ENCODE results near the gene PRKAG1. TPM values are rescaled to one million over a fixed set of nuclear protein-coding genes. Genes with fewer than 3 reads are reported as not detected.

PRKAG1 gene
- total RNA-seq, 1 experiment from 2014 or later, result 80.3 TPM

DNA sequence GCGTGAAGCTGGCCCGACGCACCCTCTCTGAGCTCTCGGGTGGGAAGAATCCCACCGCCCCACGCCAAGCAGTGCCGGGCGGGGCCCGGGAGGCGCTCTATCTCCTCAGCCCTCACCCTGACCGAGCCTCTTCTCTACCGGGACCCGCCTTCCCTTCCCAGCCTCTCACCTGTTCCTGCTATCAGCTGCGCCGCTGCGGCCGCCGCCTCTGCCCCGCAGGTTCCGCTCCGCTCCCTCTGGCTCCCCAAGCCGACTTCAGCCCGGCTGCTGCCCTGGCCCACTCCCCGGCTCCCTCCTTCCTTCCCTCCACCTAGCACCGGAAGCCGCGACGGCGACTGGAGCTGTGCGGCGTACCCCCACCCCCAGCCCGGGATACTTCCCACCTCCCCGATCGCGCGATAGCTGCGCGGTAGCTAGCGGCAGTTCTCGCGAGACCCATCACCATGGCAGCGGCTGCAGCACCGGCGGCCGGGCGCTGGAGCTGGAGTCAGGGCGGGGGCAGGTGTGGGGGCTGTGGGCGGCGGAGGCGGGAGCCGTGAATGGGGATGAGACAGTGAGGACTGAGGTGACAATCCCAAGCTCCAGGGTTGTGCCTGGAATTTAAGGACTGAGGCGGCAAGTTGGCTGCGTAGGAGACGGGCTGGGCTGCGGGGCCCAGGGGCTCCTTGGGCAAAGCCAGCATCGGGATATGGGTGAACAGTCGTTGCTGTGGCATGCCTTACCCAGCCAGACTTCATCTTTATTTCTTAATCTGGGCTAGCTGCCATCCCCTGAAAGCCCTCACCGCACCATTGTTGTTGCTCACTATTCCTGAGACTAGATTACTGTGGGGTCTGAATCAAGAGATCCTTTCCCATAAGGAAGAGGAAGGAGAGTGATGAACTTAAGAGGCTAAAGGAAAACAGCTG, 61.2 kb downstream of the PRKAG1 start, which contains the start of gene ARF3:
Gene ARF3 (minus strand): TSS at position 347 of the 908 bp plus-strand sequence. CDS start 16,392 bp downstream, outside the sequence.
- no peaks in the 10 kb centered on the region for H3K27me3 Mint-ChIP-seq (ENCODE audit: insufficient read depth, unreplicated experiment)
- CTCF ChIA-PET, result interaction anchor here (0.5 to 2.7 kb wide), 15 partner anchors 13 to 1904 kb away, joined by 3 to 13 read pairs (median 4); partner anchors contain the start of gene WNT1
- TF ChIP-seq, protein P1, sequence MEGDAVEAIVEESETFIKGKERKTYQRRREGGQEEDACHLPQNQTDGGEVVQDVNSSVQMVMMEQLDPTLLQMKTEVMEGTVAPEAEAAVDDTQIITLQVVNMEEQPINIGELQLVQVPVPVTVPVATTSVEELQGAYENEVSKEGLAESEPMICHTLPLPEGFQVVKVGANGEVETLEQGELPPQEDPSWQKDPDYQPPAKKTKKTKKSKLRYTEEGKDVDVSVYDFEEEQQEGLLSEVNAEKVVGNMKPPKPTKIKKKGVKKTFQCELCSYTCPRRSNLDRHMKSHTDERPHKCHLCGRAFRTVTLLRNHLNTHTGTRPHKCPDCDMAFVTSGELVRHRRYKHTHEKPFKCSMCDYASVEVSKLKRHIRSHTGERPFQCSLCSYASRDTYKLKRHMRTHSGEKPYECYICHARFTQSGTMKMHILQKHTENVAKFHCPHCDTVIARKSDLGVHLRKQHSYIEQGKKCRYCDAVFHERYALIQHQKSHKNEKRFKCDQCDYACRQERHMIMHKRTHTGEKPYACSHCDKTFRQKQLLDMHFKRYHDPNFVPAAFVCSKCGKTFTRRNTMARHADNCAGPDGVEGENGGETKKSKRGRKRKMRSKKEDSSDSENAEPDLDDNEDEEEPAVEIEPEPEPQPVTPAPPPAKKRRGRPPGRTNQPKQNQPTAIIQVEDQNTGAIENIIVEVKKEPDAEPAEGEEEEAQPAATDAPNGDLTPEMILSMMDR (IDR thresholded peaks at IDR 0.05; ENCODE audit: unreplicated experiment), result no peak
- H3K4me3 Mint-ChIP-seq (ENCODE audit: unreplicated experiment), result peak within 1 kb of the TSS; percentile 99
- H3K9me3 Mint-ChIP-seq (ENCODE audit: unreplicated experiment), result no peaks in the 10 kb centered on the region
- no TSS peak for BruUV-seq (replicated peaks)
- intact Hi-C loops (cut with micrococcal nuclease), result no loop called here
- POLR2A ChIA-PET, result interaction anchor here (0.6 to 3.5 kb wide), 25 partner anchors 9 to 1264 kb away, joined by 3 to 20 read pairs (median 5); partner anchors contain the start of genes DDX23, KANSL2, LMBR1L and PRKAG1
- H3K4me1 Mint-ChIP-seq (ENCODE audit: insufficient read depth, unreplicated experiment), result peaks cover 34% of the 10 kb centered on the region
- peak; percentile 92 for DNase-seq (ENCODE audit: unreplicated experiment)
- H3K36me3 Mint-ChIP-seq (ENCODE audit: insufficient read depth, unreplicated experiment), result peaks cover 21% of the 10 kb centered on the region
- peak within 1 kb of the TSS; percentile 93 for H3K27ac Mint-ChIP-seq (ENCODE audit: low read depth, unreplicated experiment)

DNA sequence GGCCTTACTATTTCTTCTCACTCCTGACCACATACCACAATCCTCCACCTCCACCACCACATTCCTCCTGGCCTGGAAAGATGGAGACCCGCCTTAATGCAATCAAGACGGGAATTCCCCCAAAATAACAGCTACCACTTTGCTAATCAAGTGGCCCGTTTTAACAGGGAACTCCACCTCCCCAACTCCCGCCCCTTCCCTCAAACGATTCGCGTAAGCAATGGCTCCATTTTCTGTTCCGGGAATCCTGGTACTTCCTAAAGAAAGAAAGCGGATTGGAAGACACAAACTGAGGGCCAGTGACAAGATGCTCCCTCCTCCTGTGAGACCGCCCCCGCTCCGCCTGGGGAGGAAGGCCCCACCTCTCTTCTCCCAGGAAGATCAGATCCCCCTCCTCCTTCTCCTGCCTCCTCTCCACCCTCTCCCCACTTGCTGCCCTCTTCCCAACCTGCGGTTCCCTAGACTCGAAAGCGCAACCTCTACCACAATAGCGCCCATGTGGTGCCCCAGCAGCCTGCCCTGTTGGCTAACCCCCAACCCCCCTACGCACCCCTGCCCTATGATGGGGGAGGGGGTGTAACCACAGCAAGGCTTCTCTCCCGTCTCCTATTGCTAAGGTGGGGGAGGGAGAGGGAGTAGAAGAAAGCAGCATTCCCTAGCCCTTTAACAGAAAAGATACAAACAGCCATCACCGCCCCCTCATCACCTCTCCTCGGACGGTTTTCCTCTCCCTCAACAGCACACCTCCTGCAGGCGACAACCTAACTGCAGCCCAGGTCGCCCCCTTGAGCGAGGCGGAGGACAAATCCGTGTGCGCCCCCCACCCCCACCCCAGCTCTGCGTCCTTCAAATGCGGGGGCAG, 62.1 kb downstream of the PRKAG1 start:
- Mint-ChIP-seq H3K9me3 (ENCODE audit: unreplicated experiment) (no peaks in the 10 kb centered on the region), H3K27me3 (ENCODE audit: insufficient read depth, unreplicated experiment) (no peaks in the 10 kb centered on the region), H3K36me3 (ENCODE audit: insufficient read depth, unreplicated experiment) (peaks cover 28% of the 10 kb centered on the region), H3K4me3 (ENCODE audit: unreplicated experiment) (peak overlapping the region; percentile 99), H3K4me1 (ENCODE audit: insufficient read depth, unreplicated experiment) (peaks cover 30% of the 10 kb centered on the region), H3K27ac (ENCODE audit: low read depth, unreplicated experiment) (peak overlapping the region; percentile 93)
- TF ChIP-seq, protein P1 (IDR thresholded peaks at IDR 0.05; ENCODE audit: unreplicated experiment), result no peak
- POLR2A ChIA-PET, result interaction anchor here (0.6 to 3.5 kb wide), 22 partner anchors 8 to 307 kb away, joined by 3 to 20 read pairs (median 6); partner anchors contain the start of genes DDX23, KANSL2, PRKAG1 and RND1
- intact Hi-C loops (cut with micrococcal nuclease), result no loop called here
- DNase-seq (ENCODE audit: unreplicated experiment), result peak; percentile 98
- CTCF ChIA-PET, result interaction anchor here (0.6 to 2.7 kb wide), 9 partner anchors 17 to 1023 kb away, joined by 3 to 13 read pairs (median 3); partner anchors contain the start of gene WNT1
- BruUV-seq (replicated peaks), result no TSS peak

GRCh38 chr12:48954841-48955501, 63.6 kb downstream of the PRKAG1 start:
- CTCF ChIA-PET, result interaction anchor here (0.6 to 4.1 kb wide), 5 partner anchors 19 to 245 kb away, joined by 3 to 18 read pairs (median 4); no protein-coding TSS in a partner anchor
- intact Hi-C loops (cut with micrococcal nuclease), result no loop called here
- H3K36me3 Mint-ChIP-seq (ENCODE audit: insufficient read depth, unreplicated experiment), result peaks cover 28% of the 10 kb centered on the region
- POLR2A ChIA-PET, result interaction anchor here (1.1 to 3.5 kb wide), 6 partner anchors 17 to 202 kb away, joined by 3 to 17 read pairs (median 6); partner anchors contain the start of genes PRKAG1, RND1 and WNT10B
- no peaks in the 10 kb centered on the region for H3K9me3 Mint-ChIP-seq (ENCODE audit: unreplicated experiment)
- H3K4me1 Mint-ChIP-seq (ENCODE audit: insufficient read depth, unreplicated experiment), result peaks cover 22% of the 10 kb centered on the region
- no peaks in the 10 kb centered on the region for H3K27me3 Mint-ChIP-seq (ENCODE audit: insufficient read depth, unreplicated experiment)
- no TSS peak for BruUV-seq (replicated peaks)
- DNase-seq (ENCODE audit: unreplicated experiment), result no peak
- H3K4me3 Mint-ChIP-seq (ENCODE audit: unreplicated experiment), result peak overlapping the region; percentile 99
- TF ChIP-seq, protein P1 (IDR thresholded peaks at IDR 0.05; ENCODE audit: unreplicated experiment), result no peak
- peak overlapping the region; percentile 19 for H3K27ac Mint-ChIP-seq (ENCODE audit: low read depth, unreplicated experiment)

Data from MCF 10A (cell line).